Spleen (tissue), 13 donors: ENCODE data around the gene GABRR2. TPM values are rescaled to one million over a fixed set of nuclear protein-coding genes. Genes with fewer than 3 reads are reported as not detected.

Experiments
- DNase-seq: peaks from one replicate; pipeline ENCODE4 v3.0.0-alpha.2; 2020
- H3K27ac ChIP-seq, 8 donors: fragments of 200-600 bp; sonication (generic) in 7 of 8; 1 replicate in 4 of 8; 2 replicates in 4 of 8; pipeline versions ENCODE4 v1.5.0 to v1.8.0; 2016 to 2021; ENCODE audit warnings: inconsistent platforms in 4 of 8, mild to moderate bottlenecking in 4 of 8, moderate library complexity in 1 of 8
- H3K27me3 ChIP-seq, 7 donors: fragments of 200-600 bp; sonication (generic) in 6 of 7; replicated peaks in 1 of 7; 1 replicate in 4 of 7; 2 replicates in 3 of 7; pipeline versions ENCODE4 v1.5.0 to v1.8.0; 2016 to 2021; ENCODE audit warnings: inconsistent platforms in 3 of 7, mild to moderate bottlenecking in 1 of 7
- H3K36me3 ChIP-seq, 6 donors: fragments of 200-600 bp; sonication (generic) in 5 of 6; 1 replicate in 4 of 6; 2 replicates in 2 of 6; pipeline versions ENCODE4 v1.5.0 to v1.8.0; 2016 to 2021; ENCODE audit warnings: inconsistent platforms in 2 of 6
- H3K4me1 ChIP-seq, 6 donors: fragments of 200-600 bp; sonication (generic) in 5 of 6; 1 replicate in 3 of 6; 2 replicates in 3 of 6; pipeline versions ENCODE4 v1.5.0 to v1.8.0; 2016 to 2021; ENCODE audit warnings: inconsistent platforms in 3 of 6
- H3K4me3 ChIP-seq, 8 donors: fragments of 200-600 bp; sonication (generic) in 7 of 8; 1 replicate in 4 of 8; 2 replicates in 4 of 8; pipeline versions ENCODE4 v1.5.0 to v1.8.0; 2016 to 2021; ENCODE audit warnings: inconsistent platforms in 4 of 8, mild to moderate bottlenecking in 4 of 8, moderate library complexity in 2 of 8
- H3K9me3 ChIP-seq, 8 donors: fragments of 200-600 bp; sonication (generic) in 7 of 8; 1 replicate in 4 of 8; 2 replicates in 4 of 8; pipeline versions ENCODE4 v1.5.0 to v1.8.0; 2016 to 2021; ENCODE audit warnings: inconsistent platforms in 4 of 8
- POLR2A ChIP-seq, 3 donors: fragments of 450-650 bp; IDR thresholded peaks; one replicate each; pipeline ENCODE4 v1.5.1; 2017; ENCODE audit warnings: antibody characterized with exemption in 3 of 3, mild to moderate bottlenecking in 1 of 3
- POLR2AphosphoS5 ChIP-seq, 3 donors: sonication (generic); formaldehyde crosslinking; IDR thresholded peaks; one replicate each; pipeline ENCODE4 v1.5.1; 2017; ENCODE audit warnings: antibody characterized with exemption in 3 of 3
- WGBS, 5 donors: extraction: QIAGEN DNeasy Blood & Tissue Kit in 3 of 5; methylation state at CpG; one replicate each; pipeline versions ENCODE4 v1.1.5 to v1.1.7; 2013 to 2018; 5-methylcytosine and 5-hydroxymethylcytosine counted together
- intact Hi-C: fragments of 100-400 bp; cut with DNase I; formaldehyde crosslinking; loops from one replicate; pipeline ENCODE4 v1.15.0; 2023; ENCODE audit warnings: low total_unique reads
- long read RNA-seq, 2 donors: transcript quantifications; one replicate each; lab custom pipeline, GENCODE V29; 2026
- polyA plus RNA-seq, 3 donors: library from polyadenylated mRNA; stranded (reverse); fragments of 200-250 nt; gene quantifications; one replicate each; pipeline ENCODE4 v1.2.1, GENCODE V29; 2013
- total RNA-seq, 7 donors: library from RNA; depleted of rRNA in 3 of 7; stranded (reverse); fragments of >200 nt in 3 of 7; fragmentation: NEBNext Ultra II Directional in 4 of 7; extraction: Animal tissue kit (Norgen Biotek cat#: 25700) in 4 of 7; gene quantifications; one replicate each; pipeline versions ENCODE4 v1.1.0 to v1.2.1, GENCODE V29; 2016 to 2021
- TF ChIP-seq, protein P1 (sequence below), 11 experiments: fragments of 200-600 bp in 7 of 11; fragments of 450-650 bp in 4 of 11; sonication (generic) in 4 of 11; IDR thresholded peaks in 8 of 11; conservative IDR thresholded peaks in 3 of 11; 1 replicate in 7 of 11; 2 replicates in 4 of 11; pipeline versions ENCODE4 v1.4.0 to v1.8.0; 2016 to 2021; ENCODE audit warnings: antibody characterized with exemption in 11 of 11, inconsistent platforms in 4 of 11, mild to moderate bottlenecking in 1 of 11
- donor health status: healthy with polysubstance abuse.
- donor health status: DM: no; HTN: no; CAD: no; lungs with moderate emphysema.
- donor health status: DM: no; HTN: no; CAD: no.
- donor health status: Bipolar disorder and iron deficiency.
- donor health status: healthy.
- donor health status: DM: no; HTN: no; CAD: no.
- donor health status: DM: yes; HTN: yes; CAD: no.

The GABRR2 gene
- total RNA-seq (10 to 100 TPM in 1 of 7 donors, 1 to 10 TPM in 6; 1.7 to 13.0 (median 4.9) TPM), polyA plus RNA-seq (under 1 TPM; 0.32 to 0.48 (median 0.33) TPM)
- long read RNA-seq, donor 1, partial matches to known transcripts = 0 of 1 reads
- long read RNA-seq, donor 1, other reads (novel, unspliced or antisense) = 0 of 1 reads
- long read RNA-seq, donor 2 = 0 reads

DNA sequence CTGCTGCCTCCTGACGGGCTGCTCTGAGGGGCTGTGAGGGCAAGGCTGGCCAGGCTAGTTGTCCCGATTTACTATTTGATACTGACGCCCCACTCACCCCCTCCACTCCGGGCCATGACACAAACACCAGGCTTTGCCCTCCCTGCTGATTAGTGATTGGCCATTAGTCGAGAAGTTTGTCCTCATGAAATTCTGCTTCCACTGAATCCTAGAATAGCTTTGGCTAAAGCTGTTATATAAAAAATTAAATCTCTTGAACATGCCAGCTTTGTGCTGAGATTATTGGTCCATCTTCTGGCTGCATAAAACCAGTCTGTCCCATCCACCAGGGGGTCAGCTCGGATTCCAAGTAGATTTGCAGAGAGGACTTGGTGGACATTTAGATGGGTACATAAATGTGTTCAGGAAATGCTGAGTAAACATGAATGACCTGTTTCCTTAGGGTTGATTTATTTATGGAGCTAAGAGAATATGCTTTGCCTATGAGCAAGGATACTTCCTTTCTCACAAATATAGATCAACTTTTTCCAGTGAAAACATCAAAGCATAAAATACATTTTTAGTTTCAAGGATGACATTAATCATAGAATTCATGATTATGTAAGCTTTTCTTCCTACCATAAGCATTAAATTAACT is at the start of gene GABRR2:
GABRR2 (minus strand) TSS at position 51 of the 637 bp plus-strand sequence. CDS start 134 bp downstream, outside the sequence.
- Histone ChIP-seq H3K27me3 (no peaks in the 10 kb centered on the region), H3K27ac (no peak within 1 kb of the TSS), H3K4me3 (no peak within 1 kb of the TSS), H3K4me1 (peaks cover 0 to 29% (median 15%) of the 10 kb centered on the region in 6 donors), H3K36me3 (peaks cover 0 to 27% (median 0%) of the 10 kb centered on the region in 6 donors), H3K9me3 (no peaks in the 10 kb centered on the region)
- WGBS, 5 donors = 85 to 94% (median 92%) methylated on average over 6 of the region's 6 CpGs
- no peak for DNase-seq
- TF ChIP-seq, protein P1, sequence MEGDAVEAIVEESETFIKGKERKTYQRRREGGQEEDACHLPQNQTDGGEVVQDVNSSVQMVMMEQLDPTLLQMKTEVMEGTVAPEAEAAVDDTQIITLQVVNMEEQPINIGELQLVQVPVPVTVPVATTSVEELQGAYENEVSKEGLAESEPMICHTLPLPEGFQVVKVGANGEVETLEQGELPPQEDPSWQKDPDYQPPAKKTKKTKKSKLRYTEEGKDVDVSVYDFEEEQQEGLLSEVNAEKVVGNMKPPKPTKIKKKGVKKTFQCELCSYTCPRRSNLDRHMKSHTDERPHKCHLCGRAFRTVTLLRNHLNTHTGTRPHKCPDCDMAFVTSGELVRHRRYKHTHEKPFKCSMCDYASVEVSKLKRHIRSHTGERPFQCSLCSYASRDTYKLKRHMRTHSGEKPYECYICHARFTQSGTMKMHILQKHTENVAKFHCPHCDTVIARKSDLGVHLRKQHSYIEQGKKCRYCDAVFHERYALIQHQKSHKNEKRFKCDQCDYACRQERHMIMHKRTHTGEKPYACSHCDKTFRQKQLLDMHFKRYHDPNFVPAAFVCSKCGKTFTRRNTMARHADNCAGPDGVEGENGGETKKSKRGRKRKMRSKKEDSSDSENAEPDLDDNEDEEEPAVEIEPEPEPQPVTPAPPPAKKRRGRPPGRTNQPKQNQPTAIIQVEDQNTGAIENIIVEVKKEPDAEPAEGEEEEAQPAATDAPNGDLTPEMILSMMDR (IDR thresholded peaks at IDR 0.05 in 8 of 11, conservative IDR thresholded peaks at IDR 0.05 in 3 of 11) = no peak
- TF ChIP-seq POLR2AphosphoS5 (IDR thresholded peaks at IDR 0.05) (no peak), POLR2A (IDR thresholded peaks at IDR 0.05) (no peak)
- intact Hi-C loops = no loop called here

DNA sequence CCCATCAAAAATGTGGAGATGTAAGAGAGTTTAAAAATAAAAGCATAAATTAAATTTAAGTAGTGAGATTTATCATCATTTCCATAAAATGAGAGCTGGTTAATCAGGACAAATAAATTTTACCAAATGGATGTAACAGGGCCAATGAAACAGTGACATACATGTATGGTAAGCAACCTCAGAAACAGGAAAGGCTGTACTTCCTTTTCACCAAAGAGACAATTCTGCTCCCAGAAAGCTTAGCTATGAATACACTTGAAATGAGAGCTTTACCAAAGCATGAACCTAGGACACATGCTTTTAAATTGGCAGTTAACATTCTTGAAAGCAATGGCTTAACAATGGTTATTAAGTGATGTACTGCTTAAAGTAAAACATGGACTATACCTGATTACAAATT is 49.5 kb upstream of the GABRR2 start:
- no peaks in the 10 kb centered on the region for H3K9me3 ChIP-seq
- H3K27ac ChIP-seq = peak overlapping the region in 1 of 8 donors; percentile 19
- intact Hi-C loops = no loop called here
- H3K4me3 ChIP-seq = no peak overlapping the region
- no peaks in the 10 kb centered on the region for H3K27me3 ChIP-seq
- DNase-seq = no peak
- TF ChIP-seq, protein P1 (IDR thresholded peaks at IDR 0.05 in 8 of 11, conservative IDR thresholded peaks at IDR 0.05 in 3 of 11) = no peak
- TF ChIP-seq POLR2AphosphoS5 (IDR thresholded peaks at IDR 0.05) = no peak
- TF ChIP-seq POLR2A (IDR thresholded peaks at IDR 0.05) = no peak
- H3K36me3 ChIP-seq = no peaks in the 10 kb centered on the region
- peaks cover 3 to 54% (median 21%) of the 10 kb centered on the region in 6 donors for H3K4me1 ChIP-seq

DNA sequence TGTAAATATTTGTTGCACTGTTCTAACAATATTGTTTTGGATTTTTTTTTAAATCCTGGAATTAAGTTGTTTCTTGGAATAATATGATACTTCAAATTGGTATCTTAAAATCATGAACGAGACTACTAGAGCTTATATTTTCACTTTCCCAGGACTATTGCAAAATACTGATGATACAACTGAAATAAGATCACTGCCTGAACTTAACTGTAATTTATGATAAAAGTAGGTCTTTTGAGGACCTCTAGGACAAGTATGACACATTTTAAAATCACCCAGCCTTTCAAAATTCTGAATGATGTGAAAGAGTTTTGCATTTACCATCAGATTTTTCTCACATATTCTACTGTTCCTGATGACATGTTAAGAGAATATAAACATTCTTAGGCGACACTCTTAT is 46.1 kb upstream of the GABRR2 start:
- no peak for TF ChIP-seq POLR2AphosphoS5 (IDR thresholded peaks at IDR 0.05)
- no peak for TF ChIP-seq POLR2A (IDR thresholded peaks at IDR 0.05)
- TF ChIP-seq, protein P1 (IDR thresholded peaks at IDR 0.05 in 8 of 11, conservative IDR thresholded peaks at IDR 0.05 in 3 of 11) = no peak
- no peak overlapping the region for H3K27ac ChIP-seq
- peaks cover 19 to 69% (median 43%) of the 10 kb centered on the region in 6 donors for H3K4me1 ChIP-seq
- H3K4me3 ChIP-seq = no peak overlapping the region
- H3K9me3 ChIP-seq = no peaks in the 10 kb centered on the region
- no peaks in the 10 kb centered on the region for H3K36me3 ChIP-seq
- intact Hi-C loops = no loop called here
- 60 to 81% (median 78%) methylated on average over 2 of the region's 2 CpGs for WGBS, 5 donors
- no peak for DNase-seq
- no peaks in the 10 kb centered on the region for H3K27me3 ChIP-seq

DNA sequence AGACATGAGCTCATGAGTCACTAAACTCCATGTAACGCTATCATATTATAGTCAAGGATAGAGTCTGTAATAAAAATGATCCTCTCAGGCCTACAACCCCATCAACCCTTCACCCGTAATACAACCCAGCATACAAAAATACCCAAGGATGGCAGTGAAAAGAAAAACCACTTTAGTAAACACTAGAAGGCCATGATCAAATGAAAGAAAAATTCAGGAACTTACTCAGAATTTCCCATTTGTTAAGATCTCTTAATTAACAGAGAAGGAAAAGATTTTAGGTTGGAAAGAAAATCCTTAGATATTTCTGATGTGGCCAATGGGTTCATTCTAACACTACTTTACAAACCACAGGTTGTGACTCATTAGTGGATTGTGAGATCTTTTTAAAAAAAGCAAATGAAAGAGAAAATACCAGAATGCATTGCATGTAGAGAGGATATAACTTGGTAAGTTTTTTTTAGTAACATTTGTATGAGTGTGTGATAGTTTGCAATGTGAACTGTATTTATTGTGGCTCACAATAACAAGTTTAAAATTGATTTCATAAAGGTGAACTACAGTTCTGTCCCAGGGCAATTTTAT is 45.4 kb upstream of the GABRR2 start:
- H3K4me3 ChIP-seq = no peak overlapping the region
- no peaks in the 10 kb centered on the region for H3K36me3 ChIP-seq
- H3K9me3 ChIP-seq = no peaks in the 10 kb centered on the region
- H3K27ac ChIP-seq = no peak overlapping the region
- WGBS, 5 donors = 84 to 86% (median 85%) methylated on average over 2 of the region's 2 CpGs
- H3K4me1 ChIP-seq = peaks cover 20 to 69% (median 44%) of the 10 kb centered on the region in 6 donors
- intact Hi-C loops = no loop called here
- no peaks in the 10 kb centered on the region for H3K27me3 ChIP-seq
- no peak for DNase-seq
- no peak for TF ChIP-seq POLR2AphosphoS5 (IDR thresholded peaks at IDR 0.05)
- TF ChIP-seq, protein P1 (IDR thresholded peaks at IDR 0.05 in 8 of 11, conservative IDR thresholded peaks at IDR 0.05 in 3 of 11) = no peak
- no peak for TF ChIP-seq POLR2A (IDR thresholded peaks at IDR 0.05)
